GM18505 (cell line): ENCODE results near the gene SLC35F3.

ENCODE experiments used
- ATAC-seq: cut with Tn5 transposase; IDR thresholded peaks from one replicate; pipeline ENCODE4 v1.9.1; 2021; ENCODE audit not compliant: unreplicated experiment
- POLR2A ChIP-seq: IDR thresholded peaks from 4 replicates; pipeline ENCODE4 v1.6.1; 2011; ENCODE audit warnings: borderline replicate concordance; ENCODE audit not compliant: insufficient read depth, insufficient read length; ENCODE audit errors: extremely low read depth

SLC35F3 gene

DNA sequence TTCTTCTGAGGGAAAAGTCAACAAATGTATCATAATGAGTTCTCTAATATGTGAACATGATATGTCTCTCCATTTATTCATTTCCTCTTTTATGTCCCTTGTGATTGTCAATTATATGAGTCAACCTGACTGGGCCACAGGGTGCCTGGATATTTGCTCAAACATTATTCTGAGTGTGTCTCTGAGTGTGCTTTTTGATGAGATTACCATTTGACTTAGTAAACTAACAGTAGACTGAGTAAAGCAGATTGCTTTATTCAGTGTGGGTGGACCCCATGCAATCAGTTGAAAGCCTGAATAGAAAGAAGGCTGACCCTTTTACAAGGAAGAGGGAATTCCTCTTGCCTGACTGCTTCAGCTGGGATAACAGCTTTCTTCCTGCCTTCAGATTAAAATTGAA, 142.6 kb downstream of the SLC35F3 start:
- ATAC-seq, result no peak
- no peak for TF ChIP-seq POLR2A

- no peak for ATAC-seq
- TF ChIP-seq POLR2A, result no peak
Measured at GRCh38 chr1:234062166-234062565, 157.7 kb downstream of the SLC35F3 start.

GRCh38 chr1:234065794-234066447, 161.4 kb downstream of the SLC35F3 start:
- no peak for TF ChIP-seq POLR2A
- no peak for ATAC-seq

DNA sequence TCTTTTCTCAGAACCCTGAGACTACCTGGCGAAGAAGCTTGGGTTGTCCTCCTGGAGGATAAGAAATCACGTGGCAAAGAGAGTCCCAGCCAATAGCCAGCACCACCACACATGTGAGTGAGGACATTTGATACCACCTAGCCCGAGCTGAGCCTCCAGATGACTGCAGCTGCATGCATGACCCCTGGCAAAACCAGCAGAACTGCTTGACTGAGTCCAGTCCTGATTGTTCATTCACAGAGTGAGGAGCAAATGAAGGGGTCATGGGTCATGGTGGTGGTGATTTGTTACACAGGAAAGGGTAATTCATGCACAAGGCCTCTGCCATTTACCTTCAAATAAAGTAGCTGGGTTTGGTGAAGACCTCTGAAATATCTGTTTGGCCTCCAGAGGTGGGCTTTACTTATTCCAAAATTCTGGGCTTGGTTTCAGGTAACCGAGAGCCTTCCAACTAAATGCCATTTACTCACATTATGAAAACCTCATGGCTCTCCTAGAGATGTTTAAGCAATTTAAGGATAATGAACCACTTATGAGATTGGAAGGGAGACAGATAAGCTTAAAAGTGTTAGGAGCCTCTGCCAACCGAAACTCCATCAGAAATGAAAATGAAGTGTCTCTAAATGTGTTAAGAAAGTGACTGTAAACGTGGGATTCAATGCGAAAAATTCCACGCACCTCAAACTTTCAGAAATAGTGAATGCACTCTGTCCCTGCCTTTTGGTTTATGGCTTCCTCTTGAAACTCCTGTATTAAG, 163.3 kb downstream of the SLC35F3 start:
- TF ChIP-seq POLR2A, result no peak
- no peak for ATAC-seq

DNA sequence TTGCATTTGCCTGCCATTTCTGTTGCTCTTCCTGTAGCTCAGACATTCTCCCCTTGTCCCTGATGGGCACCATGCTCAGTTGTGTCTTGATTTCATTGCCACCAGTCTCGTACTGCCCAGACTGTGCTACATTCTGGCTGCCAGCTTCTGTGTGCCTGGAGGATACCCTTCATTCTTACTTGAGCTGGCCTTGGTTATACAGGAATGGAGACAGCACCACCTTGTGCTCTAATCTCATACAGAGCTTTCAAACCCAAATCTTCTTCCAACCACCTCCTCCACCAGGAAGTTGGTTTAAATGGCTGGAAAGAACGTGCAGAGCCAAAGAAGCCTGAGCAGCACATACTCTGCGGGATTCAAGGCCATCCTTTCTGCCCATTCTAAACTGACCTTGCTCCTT, 165.3 kb downstream of the SLC35F3 start:
- no peak for TF ChIP-seq POLR2A
- no peak for ATAC-seq

DNA sequence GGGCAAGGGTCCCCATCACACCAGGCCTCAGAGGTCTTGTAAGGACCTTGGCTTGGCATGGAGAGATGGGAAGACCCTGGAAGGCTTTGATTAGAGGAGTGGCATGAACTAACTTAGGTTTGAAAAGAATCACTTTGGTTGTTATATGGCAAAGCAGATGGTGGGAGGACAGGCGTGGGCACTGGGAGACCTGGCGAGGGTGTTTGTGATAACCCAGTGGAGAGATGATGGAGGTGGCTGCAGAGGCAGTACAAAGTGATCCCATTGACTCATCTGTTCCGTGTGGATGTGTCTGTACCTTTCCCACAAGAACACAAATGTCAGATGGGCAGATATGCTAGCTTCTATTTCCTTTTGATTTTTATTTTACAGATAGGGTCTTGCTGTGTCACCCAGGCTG, 168.3 kb downstream of the SLC35F3 start:
- TF ChIP-seq POLR2A, result no peak
- ATAC-seq, result no peak

DNA sequence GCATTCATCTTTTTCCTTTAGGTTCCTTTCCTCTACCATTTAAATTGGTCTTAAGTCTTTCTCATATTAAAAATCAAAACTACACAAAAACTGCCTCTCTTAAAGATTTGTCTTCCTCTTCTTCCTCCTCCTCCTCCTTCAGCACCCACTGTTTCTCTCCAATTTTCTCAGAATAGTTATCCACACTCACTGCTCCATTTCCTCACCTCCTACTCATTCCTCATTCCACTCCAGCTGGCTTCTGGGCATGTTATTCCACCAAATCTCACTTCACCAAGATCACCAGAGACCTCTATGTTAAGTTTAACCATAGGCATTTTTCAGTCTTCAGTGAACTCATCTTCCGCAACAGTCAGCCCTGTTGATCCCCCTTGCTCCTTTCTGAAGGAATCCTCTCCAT, 173.7 kb downstream of the SLC35F3 start:
- no peak for TF ChIP-seq POLR2A
- no peak for ATAC-seq

- no peak for TF ChIP-seq POLR2A
- ATAC-seq, result no peak
Measured at GRCh38 chr1:234079896-234080295, 175.4 kb downstream of the SLC35F3 start.

- no peak for ATAC-seq
- no peak for TF ChIP-seq POLR2A
Measured at GRCh38 chr1:234083460-234083859, 179.0 kb downstream of the SLC35F3 start.

GRCh38 chr1:234089396-234089795, 184.9 kb downstream of the SLC35F3 start:
- TF ChIP-seq POLR2A, result no peak
- no peak for ATAC-seq

GRCh38 chr1:234090212-234091064, 186.0 kb downstream of the SLC35F3 start:
- ATAC-seq, result no peak

GRCh38 chr1:234091065-234091401, 186.6 kb downstream of the SLC35F3 start:
- no peak for TF ChIP-seq POLR2A
- ATAC-seq, result no peak

More at GRCh38 chr1:234090212-234091064, 186.0 kb downstream of the SLC35F3 start:
- no peak for TF ChIP-seq POLR2A

DNA sequence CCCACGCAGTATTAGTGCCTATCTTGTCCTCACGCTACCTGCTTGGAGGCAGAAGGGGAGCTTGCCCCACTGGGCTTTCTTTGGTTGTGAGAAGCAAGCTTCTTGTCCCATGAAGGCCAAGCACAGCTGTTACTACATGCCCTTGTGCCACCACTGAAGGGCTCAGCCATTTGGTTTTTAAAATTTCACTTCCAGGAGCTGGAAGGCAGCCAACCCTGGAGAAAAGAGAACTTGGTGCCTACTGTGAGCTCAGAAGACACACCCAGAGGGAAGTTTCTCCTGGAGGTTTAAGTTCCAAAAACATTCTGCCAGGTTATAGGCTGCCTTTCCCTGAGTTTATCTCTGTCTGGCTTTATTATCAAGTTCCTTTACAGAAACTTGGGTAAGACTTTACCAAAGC, 187.4 kb downstream of the SLC35F3 start:
- no peak for ATAC-seq
- TF ChIP-seq POLR2A, result no peak
